ENCODE results near the gene FBXO7.

FBXO7 gene

DNA sequence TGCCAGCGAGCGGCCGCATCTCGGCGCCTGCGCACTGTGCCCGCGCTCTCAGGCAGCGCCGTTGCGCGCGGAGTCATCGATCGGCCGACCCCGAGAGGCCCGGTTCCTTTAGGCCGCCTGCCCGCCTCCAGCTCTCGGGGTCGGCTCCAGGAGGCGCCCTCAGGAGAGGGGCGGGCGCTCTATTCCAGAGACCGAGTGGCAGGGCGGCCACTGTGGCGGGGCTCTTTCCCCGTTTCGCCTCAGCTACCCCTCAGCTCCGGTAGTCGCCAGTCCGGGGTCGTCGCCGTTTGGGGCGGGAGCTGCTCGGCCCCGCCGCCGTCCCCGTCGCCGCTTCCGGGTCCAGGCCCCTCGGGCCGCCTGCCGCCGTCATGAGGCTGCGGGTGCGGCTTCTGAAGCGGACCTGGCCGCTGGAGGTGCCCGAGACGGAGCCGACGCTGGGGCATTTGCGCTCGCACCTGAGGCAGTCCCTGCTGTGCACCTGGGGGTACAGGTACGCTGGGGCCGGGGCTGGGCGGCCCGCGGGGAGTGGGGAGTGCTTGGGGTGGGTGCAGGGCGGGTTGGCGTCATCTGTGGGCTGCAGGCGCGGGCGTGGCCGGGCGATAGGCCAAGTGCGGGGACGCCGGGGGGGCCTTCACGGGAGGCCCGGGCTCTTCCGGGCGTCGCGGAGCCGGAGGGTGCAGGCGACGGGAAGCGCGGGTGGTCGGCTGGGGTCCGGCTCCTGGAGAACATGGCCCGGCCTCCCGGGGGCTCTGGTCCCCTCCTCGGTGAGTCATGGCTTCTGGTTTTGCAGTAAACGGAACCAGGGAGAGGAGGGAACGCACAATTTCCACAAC lies at the start of gene FBXO7:
TSS of gene FBXO7 (plus strand) at position 177 of the 833 bp plus-strand sequence. CDS start at position 369, 192 bp downstream.
- peak within 1 kb of the TSS; percentile 98 to 99 for H3K27ac ChIP-seq
- H3K27me3 ChIP-seq, result no peaks in the 10 kb centered on the region
- H3K9me3 ChIP-seq, result no peaks in the 10 kb centered on the region
- peaks cover 0 to 32% (median 25%) of the 10 kb centered on the region in 4 donors for H3K4me1 ChIP-seq
- H3K36me3 ChIP-seq, result peaks cover 0 to 4% (median 0%) of the 10 kb centered on the region in 3 donors
- intact Hi-C loops (cut with DNase I; ENCODE audit: low total_unique reads), result loop anchor here (5.0 kb wide), 1 partner anchor 63 kb away; the partner anchor contains the start of gene RTCB
- peak; percentile 92 to 95 for DNase-seq
- TF ChIP-seq, protein P1, sequence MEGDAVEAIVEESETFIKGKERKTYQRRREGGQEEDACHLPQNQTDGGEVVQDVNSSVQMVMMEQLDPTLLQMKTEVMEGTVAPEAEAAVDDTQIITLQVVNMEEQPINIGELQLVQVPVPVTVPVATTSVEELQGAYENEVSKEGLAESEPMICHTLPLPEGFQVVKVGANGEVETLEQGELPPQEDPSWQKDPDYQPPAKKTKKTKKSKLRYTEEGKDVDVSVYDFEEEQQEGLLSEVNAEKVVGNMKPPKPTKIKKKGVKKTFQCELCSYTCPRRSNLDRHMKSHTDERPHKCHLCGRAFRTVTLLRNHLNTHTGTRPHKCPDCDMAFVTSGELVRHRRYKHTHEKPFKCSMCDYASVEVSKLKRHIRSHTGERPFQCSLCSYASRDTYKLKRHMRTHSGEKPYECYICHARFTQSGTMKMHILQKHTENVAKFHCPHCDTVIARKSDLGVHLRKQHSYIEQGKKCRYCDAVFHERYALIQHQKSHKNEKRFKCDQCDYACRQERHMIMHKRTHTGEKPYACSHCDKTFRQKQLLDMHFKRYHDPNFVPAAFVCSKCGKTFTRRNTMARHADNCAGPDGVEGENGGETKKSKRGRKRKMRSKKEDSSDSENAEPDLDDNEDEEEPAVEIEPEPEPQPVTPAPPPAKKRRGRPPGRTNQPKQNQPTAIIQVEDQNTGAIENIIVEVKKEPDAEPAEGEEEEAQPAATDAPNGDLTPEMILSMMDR (IDR thresholded peaks at IDR 0.05), result peak; percentile 36 to 37
- peak within 1 kb of the TSS; percentile 85 to 93 for H3K4me3 ChIP-seq

DNA sequence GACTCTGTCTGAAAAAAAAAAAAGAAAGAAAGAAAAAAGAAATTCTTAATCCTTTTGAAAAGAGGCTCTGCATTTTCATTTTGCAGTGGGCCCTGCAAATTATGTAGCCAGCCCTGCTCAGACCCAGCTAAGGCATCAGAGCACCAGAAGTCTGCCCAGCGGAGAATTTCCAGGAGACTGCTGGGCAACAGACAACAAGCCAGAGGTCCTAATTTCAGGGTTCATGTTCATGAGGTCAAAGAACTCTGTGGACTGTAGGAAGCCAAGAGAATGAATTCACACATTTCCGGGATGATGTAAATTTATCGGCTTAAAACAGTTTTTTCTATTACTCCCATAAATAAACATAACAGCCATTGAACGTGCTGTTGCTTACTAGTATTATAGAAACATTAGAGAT lies 47.7 kb upstream of the FBXO7 start:
- H3K4me3 ChIP-seq, result no peak overlapping the region
- H3K27me3 ChIP-seq, result peaks cover 0 to 4% of the 10 kb centered on the region in 2 donors
- H3K9me3 ChIP-seq, result no peaks in the 10 kb centered on the region
- intact Hi-C loops (cut with DNase I; ENCODE audit: low total_unique reads), result no loop called here
- H3K27ac ChIP-seq, result no peak overlapping the region
- no peak for DNase-seq
- TF ChIP-seq, protein P1 (IDR thresholded peaks at IDR 0.05), result no peak
- no peaks in the 10 kb centered on the region for H3K36me3 ChIP-seq
- no peaks in the 10 kb centered on the region for H3K4me1 ChIP-seq

DNA sequence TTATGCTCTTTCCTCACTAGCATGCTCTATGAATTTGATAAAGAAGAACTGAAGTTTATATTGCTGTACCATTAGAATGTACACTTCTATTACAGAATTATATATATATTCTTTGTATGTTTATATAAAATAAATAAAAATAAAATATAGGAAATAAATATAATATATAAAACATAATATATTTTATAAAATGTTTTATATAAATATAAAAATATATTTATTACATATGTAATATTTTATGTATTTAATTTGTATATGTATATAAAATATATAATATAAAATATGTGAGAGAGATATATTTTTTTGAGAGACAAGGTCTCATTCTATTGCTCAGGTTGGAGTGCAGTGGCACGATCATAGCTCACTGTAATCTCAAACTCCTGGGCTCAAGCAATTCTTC lies 44.3 kb upstream of the FBXO7 start:
- no peak for DNase-seq
- Histone ChIP-seq H3K4me1 (no peaks in the 10 kb centered on the region), H3K4me3 (no peak overlapping the region), H3K27ac (no peak overlapping the region), H3K27me3 (peaks cover 0 to 4% of the 10 kb centered on the region in 2 donors), H3K36me3 (no peaks in the 10 kb centered on the region), H3K9me3 (no peaks in the 10 kb centered on the region)
- intact Hi-C loops (cut with DNase I; ENCODE audit: low total_unique reads), result no loop called here
- TF ChIP-seq, protein P1 (IDR thresholded peaks at IDR 0.05), result no peak

DNA sequence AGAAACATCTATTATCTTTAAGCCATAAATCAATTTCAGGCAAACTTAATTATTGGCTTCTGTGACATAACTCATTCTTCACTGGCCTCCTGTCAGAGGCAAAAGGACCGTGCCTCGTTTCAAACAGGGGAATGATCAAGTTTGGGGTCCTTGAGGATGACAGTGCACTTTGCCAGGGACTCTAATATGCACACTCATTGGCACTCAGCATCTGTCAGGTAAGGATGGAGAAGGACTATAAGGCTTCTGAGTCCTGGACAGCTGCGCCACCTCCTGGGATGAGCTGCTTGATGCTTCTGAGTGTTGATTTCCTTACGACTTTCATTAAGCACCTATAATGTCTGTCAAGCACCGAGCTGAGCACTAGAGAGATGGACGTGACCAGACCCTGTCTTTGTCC lies 30.5 kb upstream of the FBXO7 start:
- no peaks in the 10 kb centered on the region for H3K4me1 ChIP-seq
- no peak overlapping the region for H3K27ac ChIP-seq
- H3K36me3 ChIP-seq, result no peaks in the 10 kb centered on the region
- TF ChIP-seq, protein P1 (IDR thresholded peaks at IDR 0.05), result no peak
- H3K27me3 ChIP-seq, result peaks cover 0 to 11% of the 10 kb centered on the region in 2 donors
- DNase-seq, result no peak
- H3K9me3 ChIP-seq, result no peaks in the 10 kb centered on the region
- H3K4me3 ChIP-seq, result no peak overlapping the region
- intact Hi-C loops (cut with DNase I; ENCODE audit: low total_unique reads), result no loop called here

DNA sequence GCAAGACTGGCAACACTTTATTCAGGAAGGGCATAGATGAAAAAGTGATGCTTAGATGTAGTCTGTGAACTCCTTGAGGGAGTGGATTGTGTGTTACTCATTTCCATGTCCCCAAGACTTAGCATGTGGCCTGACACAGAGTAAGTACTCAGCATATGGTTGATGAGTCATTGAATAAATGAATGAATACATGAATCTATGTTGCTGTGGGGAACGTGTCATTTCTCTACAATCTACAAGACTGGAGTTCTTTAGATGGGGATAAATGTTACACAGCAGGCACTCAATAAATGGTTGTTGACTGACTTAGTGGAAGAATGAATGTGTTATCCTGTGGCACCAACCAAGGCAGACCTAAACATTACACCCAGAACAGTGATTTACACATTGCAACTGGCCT lies 28.3 kb upstream of the FBXO7 start:
- peaks cover 0 to 9% of the 10 kb centered on the region in 2 donors for H3K27me3 ChIP-seq
- DNase-seq, result no peak
- intact Hi-C loops (cut with DNase I; ENCODE audit: low total_unique reads), result no loop called here
- TF ChIP-seq, protein P1 (IDR thresholded peaks at IDR 0.05), result no peak
- no peak overlapping the region for H3K4me3 ChIP-seq
- H3K4me1 ChIP-seq, result no peaks in the 10 kb centered on the region
- H3K9me3 ChIP-seq, result no peaks in the 10 kb centered on the region
- no peaks in the 10 kb centered on the region for H3K36me3 ChIP-seq
- H3K27ac ChIP-seq, result no peak overlapping the region

Measured in tibial artery (tissue), 4 donors.